Upper lobe of right lung (tissue), 1 donor: ENCODE data around the gene CEP131. TPM values are rescaled to one million over a fixed set of nuclear protein-coding genes. Genes with fewer than 3 reads are reported as not detected.

ENCODE experiments used
- ATAC-seq: fragments of 200-7000 bp; cut with Tn5 transposase; one replicate; pipeline ENCODE4 v1.9.1; 2020; ENCODE audit warnings: mild to moderate bottlenecking, moderate library complexity
- DNase-seq: peaks from one replicate; pipeline ENCODE4 v3.0.0-alpha.2; 2020
- H3K27ac ChIP-seq: fragments of 200-600 bp; one replicate; pipeline ENCODE4 v1.8.0; 2022
- H3K27me3 ChIP-seq: fragments of 200-600 bp; one replicate; pipeline ENCODE4 v1.8.0; 2022; ENCODE audit warnings: mild to moderate bottlenecking
- H3K36me3 ChIP-seq: fragments of 200-600 bp; one replicate; pipeline ENCODE4 v1.8.0; 2022
- H3K4me1 ChIP-seq: fragments of 200-600 bp; one replicate; pipeline ENCODE4 v1.8.0; 2022
- H3K4me3 ChIP-seq: fragments of 200-600 bp; one replicate; pipeline ENCODE4 v1.8.0; 2022; ENCODE audit warnings: mild to moderate bottlenecking
- H3K9me3 ChIP-seq: fragments of 200-600 bp; one replicate; pipeline ENCODE4 v1.8.0; 2022
- intact Hi-C: fragments of 100-400 bp; cut with DNase I; formaldehyde crosslinking; loops from one replicate; pipeline ENCODE4 v1.11.0; 2022
- total RNA-seq: library from RNA; stranded (reverse); fragmentation: NEBNext Ultra II Directional; extraction: Animal tissue kit (Norgen Biotek cat#: 25700); gene quantifications from one replicate; pipeline ENCODE4 v1.2.1, GENCODE V29; 2021
- TF ChIP-seq, protein P1 (sequence below): fragments of 200-600 bp; IDR thresholded peaks from one replicate; pipeline ENCODE4 v1.8.0; 2022; ENCODE audit warnings: antibody characterized with exemption
- donor health status: DM: no; HTN: yes; CAD: no; lungs with severe emphysema.

CEP131 gene
- total RNA-seq, 1 donor from 2014 or later: 7.5 TPM

GRCh38 chr17:81239714-81240555, 17.2 kb upstream of the CEP131 start:
- TF ChIP-seq, protein P1, sequence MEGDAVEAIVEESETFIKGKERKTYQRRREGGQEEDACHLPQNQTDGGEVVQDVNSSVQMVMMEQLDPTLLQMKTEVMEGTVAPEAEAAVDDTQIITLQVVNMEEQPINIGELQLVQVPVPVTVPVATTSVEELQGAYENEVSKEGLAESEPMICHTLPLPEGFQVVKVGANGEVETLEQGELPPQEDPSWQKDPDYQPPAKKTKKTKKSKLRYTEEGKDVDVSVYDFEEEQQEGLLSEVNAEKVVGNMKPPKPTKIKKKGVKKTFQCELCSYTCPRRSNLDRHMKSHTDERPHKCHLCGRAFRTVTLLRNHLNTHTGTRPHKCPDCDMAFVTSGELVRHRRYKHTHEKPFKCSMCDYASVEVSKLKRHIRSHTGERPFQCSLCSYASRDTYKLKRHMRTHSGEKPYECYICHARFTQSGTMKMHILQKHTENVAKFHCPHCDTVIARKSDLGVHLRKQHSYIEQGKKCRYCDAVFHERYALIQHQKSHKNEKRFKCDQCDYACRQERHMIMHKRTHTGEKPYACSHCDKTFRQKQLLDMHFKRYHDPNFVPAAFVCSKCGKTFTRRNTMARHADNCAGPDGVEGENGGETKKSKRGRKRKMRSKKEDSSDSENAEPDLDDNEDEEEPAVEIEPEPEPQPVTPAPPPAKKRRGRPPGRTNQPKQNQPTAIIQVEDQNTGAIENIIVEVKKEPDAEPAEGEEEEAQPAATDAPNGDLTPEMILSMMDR: no peak
- DNase-seq: no peak
- Histone ChIP-seq H3K27ac (peak overlapping the region; percentile 86), H3K4me3 (peak overlapping the region; percentile 99), H3K36me3 (no peaks in the 10 kb centered on the region), H3K4me1 (peaks cover 19% of the 10 kb centered on the region), H3K27me3 (no peaks in the 10 kb centered on the region), H3K9me3 (no peaks in the 10 kb centered on the region)
- ATAC-seq: no peak
- intact Hi-C loops: no loop called here

- intact Hi-C loops: no loop called here
- H3K27me3 ChIP-seq: no peaks in the 10 kb centered on the region
- H3K27ac ChIP-seq: peak within 1 kb of the TSS; percentile 86
- peak within 1 kb of the TSS; percentile 99 for H3K4me3 ChIP-seq
- TF ChIP-seq, protein P1: no peak
- no peaks in the 10 kb centered on the region for H3K36me3 ChIP-seq
- peak; percentile 96 for ATAC-seq
- H3K4me1 ChIP-seq: peaks cover 19% of the 10 kb centered on the region
- DNase-seq: peak; percentile 97
- no peaks in the 10 kb centered on the region for H3K9me3 ChIP-seq
These were observed 16.3 kb upstream of the CEP131 start, which contains the start of the genes NDUFAF8 and TEPSIN for GRCh38 chr17:81238815-81239713. TSS of gene NDUFAF8 (plus strand) at chr17:81239318. CDS start at chr17:81239364, 46 bp downstream. TSS of gene TEPSIN (minus strand) at chr17:81239055. CDS start at chr17:81239033, 22 bp downstream.

- Histone ChIP-seq H3K27me3 (no peaks in the 10 kb centered on the region), H3K36me3 (peaks cover 5% of the 10 kb centered on the region), H3K4me3 (peak overlapping the region; percentile 99), H3K9me3 (no peaks in the 10 kb centered on the region), H3K4me1 (peaks cover 19% of the 10 kb centered on the region), H3K27ac (peak overlapping the region; percentile 85)
- TF ChIP-seq, protein P1: no peak
- intact Hi-C loops: no loop called here
- DNase-seq (no peak), ATAC-seq (no peak)
These were observed 15.7 kb upstream of the CEP131 start for GRCh38 chr17:81238490-81238814.

DNA sequence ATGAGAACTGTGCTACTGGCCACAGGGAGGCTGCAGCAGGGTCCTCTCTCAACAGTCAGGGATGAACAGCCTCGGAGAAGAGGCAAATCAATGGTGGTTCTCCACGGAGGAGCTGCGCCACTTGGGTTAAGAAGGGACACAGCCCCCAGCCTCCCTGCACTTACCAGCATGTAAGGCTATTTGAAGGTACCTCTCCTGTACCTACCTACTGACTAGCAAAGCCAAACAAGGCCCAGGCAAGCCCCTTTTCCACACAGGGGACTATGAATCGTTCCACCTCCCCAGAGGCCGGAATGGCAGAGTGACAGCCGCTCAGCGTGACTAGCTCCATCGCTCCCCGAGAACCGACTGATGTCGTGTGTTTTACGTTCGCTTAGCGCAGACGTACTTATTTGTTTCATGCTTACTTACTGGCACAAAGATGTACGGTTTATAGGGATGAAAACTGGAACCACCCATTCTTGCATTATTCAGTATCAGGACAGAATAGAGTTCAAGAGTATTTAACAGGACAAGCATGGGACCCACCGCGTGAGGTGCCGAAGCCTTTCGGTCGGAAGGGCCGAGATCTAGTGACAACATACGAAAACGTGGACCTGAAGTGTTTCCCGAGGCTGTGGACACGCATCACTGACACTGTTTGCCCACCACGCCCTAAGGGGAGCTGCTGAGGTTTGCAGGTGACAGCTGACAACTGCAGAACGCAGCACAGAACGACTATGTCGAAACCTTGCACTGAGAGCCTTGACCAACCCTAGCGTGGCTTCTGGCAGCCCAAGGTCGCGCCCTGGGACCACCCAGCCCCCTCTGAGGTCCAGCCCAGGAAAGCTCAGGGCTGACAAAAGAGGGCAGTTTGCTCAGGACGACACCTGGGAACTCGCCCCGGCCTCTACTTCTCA, 15.1 kb upstream of the CEP131 start:
- intact Hi-C loops: no loop called here
- TF ChIP-seq, protein P1: no peak
- ATAC-seq (no peak), DNase-seq (no peak)
- peak overlapping the region; percentile 99 for H3K4me3 ChIP-seq
- peak overlapping the region; percentile 85 for H3K27ac ChIP-seq
- peaks cover 19% of the 10 kb centered on the region for H3K4me1 ChIP-seq
- no peaks in the 10 kb centered on the region for H3K9me3 ChIP-seq
- peaks cover 8% of the 10 kb centered on the region for H3K36me3 ChIP-seq
- no peaks in the 10 kb centered on the region for H3K27me3 ChIP-seq

DNA sequence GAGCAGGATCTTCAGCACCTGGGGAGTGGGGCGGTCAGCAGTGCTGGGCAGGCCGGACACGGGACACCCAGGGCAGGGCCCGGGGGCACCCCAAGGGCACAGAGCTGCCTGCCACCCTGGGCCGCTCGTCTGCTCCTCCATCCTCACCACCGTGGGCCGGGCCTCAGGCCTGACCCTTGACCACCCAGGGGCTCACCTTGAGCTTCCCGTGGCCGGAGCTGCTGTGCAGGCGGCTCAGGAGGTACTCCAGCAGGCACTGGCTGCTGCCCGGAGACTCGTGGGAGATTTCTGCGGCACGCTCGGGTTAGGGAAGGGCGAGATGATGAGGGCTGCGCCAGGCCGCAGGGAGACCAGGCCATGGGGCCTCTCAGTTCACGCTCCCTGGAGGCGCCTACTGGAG, 14.0 kb upstream of the CEP131 start:
- Histone ChIP-seq H3K4me1 (peaks cover 19% of the 10 kb centered on the region), H3K9me3 (no peaks in the 10 kb centered on the region), H3K27ac (no peak overlapping the region), H3K36me3 (peaks cover 15% of the 10 kb centered on the region), H3K27me3 (no peaks in the 10 kb centered on the region), H3K4me3 (no peak overlapping the region)
- intact Hi-C loops: no loop called here
- no peak for DNase-seq
- TF ChIP-seq, protein P1: no peak
- no peak for ATAC-seq
